GM12878 (cell line): Measurements from ENCODE around the gene PHACTR1. TPM values are rescaled to one million over a fixed set of nuclear protein-coding genes. Genes with fewer than 3 reads are reported as not detected.

Experiments
- ATAC-seq: fragments of 200-7000 bp; cut with Tn5 transposase; 3 replicates; pipeline ENCODE4 v1.9.1; 2020; ENCODE audit warnings: mild to moderate bottlenecking, moderate library complexity
- BruUV-seq: library from RNA; stranded (reverse); fragments of 400-500 nt; replicated peaks from 2 replicates; lab custom pipeline; 2021; lab: Mats Ljungman, UMichigan
- CTCF ChIA-PET: fragments of 300-600 bp; sonication (Branson Sonifier 250); formaldehyde crosslinking; extraction: SDS; loops from one replicate; lab custom pipeline; 2021; ENCODE audit warnings: inconsistent platforms; lab: Yijun Ruan, JAX
- POLR2A ChIA-PET: fragments of 350-600 bp; formaldehyde crosslinking; extraction: SDS; loops from one replicate; lab custom pipeline; 2021; ENCODE audit warnings: inconsistent platforms; lab: Charles Lee
- RAD21 ChIA-PET: fragments of 300-600 bp; sonication (Branson Sonifier 250); formaldehyde crosslinking; loops from one replicate; lab custom pipeline; 2023; ENCODE audit warnings: antibody characterized with exemption; ENCODE audit not compliant: unreplicated experiment; lab: Charles Lee
- SMC1A ChIA-PET: fragments of 300-600 bp; sonication (Branson Sonifier 250); formaldehyde crosslinking; loops from one replicate; lab custom pipeline; 2023; ENCODE audit not compliant: unreplicated experiment, uncharacterized antibody; lab: Charles Lee
- DNase-seq: peaks from one replicate; pipeline ENCODE4 v3.0.0-alpha.2; 2011; ENCODE audit warnings: low read depth, low spot score
- FAIRE-seq: peaks from 3 replicates; lab custom pipeline; 2011; peaks lifted over from hg19 to GRCh38; lab: Jason Lieb, UNC
- H2AFZ ChIP-seq: 2 replicates; pipeline ENCODE4 v1.6.0; 2011; ENCODE audit warnings: low read depth, low read length, control low read depth; ENCODE audit not compliant: control insufficient read depth
- H3K27ac ChIP-seq: 2 replicates; pipeline ENCODE4 v1.5.1; 2011; ENCODE audit warnings: control low read depth; ENCODE audit not compliant: control insufficient read depth, insufficient read depth
- H3K27me3 ChIP-seq, 2 experiments: replicated peaks in 1 of 2; 2 replicates each; pipeline versions ENCODE4 v1.6.0 to v1.6.1; 2011; ENCODE audit warnings: low read length in 1 of 2; ENCODE audit not compliant: control insufficient read depth in 2 of 2, insufficient read depth in 2 of 2
- H3K36me3 ChIP-seq, 2 experiments: 2 replicates each; pipeline ENCODE4 v1.5.1; 2011; ENCODE audit warnings: low read length in 1 of 2; ENCODE audit not compliant: control insufficient read depth in 2 of 2, insufficient read depth in 2 of 2
- H3K4me1 ChIP-seq: 2 replicates; pipeline ENCODE4 v1.6.1; 2011; ENCODE audit warnings: mild to moderate bottlenecking, low read length, moderate library complexity, mixed read lengths; ENCODE audit not compliant: control insufficient read depth, insufficient read depth
- H3K4me2 ChIP-seq: 2 replicates; pipeline ENCODE4 v1.6.0; 2011; ENCODE audit warnings: control low read depth; ENCODE audit not compliant: control insufficient read depth, insufficient read depth
- H3K4me3 ChIP-seq: fragments of 200-600 bp; sonication (generic); 2 replicates; pipeline ENCODE4 v1.5.1; 2016
- H3K79me2 ChIP-seq: 2 replicates; pipeline ENCODE4 v1.6.0; 2011; ENCODE audit warnings: low read length; ENCODE audit not compliant: control insufficient read depth, insufficient read depth
- H3K9ac ChIP-seq: 2 replicates; pipeline ENCODE4 v1.8.0; 2011; ENCODE audit warnings: low read length, control low read depth, mixed read lengths; ENCODE audit not compliant: control insufficient read depth, insufficient read depth
- H3K9me3 ChIP-seq: replicated peaks from 3 replicates; pipeline ENCODE4 v1.5.1; 2011; ENCODE audit warnings: mild to moderate bottlenecking, low read length; ENCODE audit not compliant: control insufficient read depth, insufficient read depth
- H4K20me1 ChIP-seq: 2 replicates; pipeline ENCODE4 v1.6.0; 2011; ENCODE audit not compliant: control insufficient read depth, insufficient read depth
- BMI1 ChIP-seq: fragments of 450-650 bp; IDR thresholded peaks from 2 replicates; pipeline ENCODE4 v1.6.1; 2016; ENCODE audit warnings: mild to moderate bottlenecking, moderate library complexity, borderline replicate concordance
- CEBPB ChIP-seq, 2 experiments: fragments of 150-350 bp in 1 of 2; IDR thresholded peaks; 2 replicates each; pipeline ENCODE4 v1.6.1; 2012 to 2014; ENCODE audit warnings: low read depth in 2 of 2, low read length in 2 of 2, borderline replicate concordance in 1 of 2, inconsistent platforms in 1 of 2
- NFXL1 ChIP-seq: fragments of 450-650 bp; IDR thresholded peaks from 2 replicates; pipeline ENCODE4 v1.6.1; 2017; ENCODE audit warnings: antibody characterized with exemption, mild to moderate bottlenecking, borderline replicate concordance
- NR2F1 ChIP-seq: fragments of 450-650 bp; conservative IDR thresholded peaks from 2 replicates; pipeline ENCODE4 v1.6.1; 2017; ENCODE audit warnings: mild to moderate bottlenecking
- POU2F2 ChIP-seq: IDR thresholded peaks from 3 replicates; pipeline ENCODE4 v1.6.1; 2011; ENCODE audit warnings: low read depth, mild to moderate bottlenecking, low read length, borderline replicate concordance
- RUNX3 ChIP-seq: IDR thresholded peaks from 2 replicates; pipeline ENCODE4 v1.6.1; 2012; ENCODE audit warnings: low read length, inconsistent platforms
- SIX5 ChIP-seq: IDR thresholded peaks from 2 replicates; pipeline ENCODE4 v1.6.1; 2011; ENCODE audit warnings: mild to moderate bottlenecking, low read depth, low read length, moderate library complexity; ENCODE audit not compliant: severe bottlenecking
- SP1 ChIP-seq: IDR thresholded peaks from one replicate; pipeline ENCODE4 v1.6.1; 2011; ENCODE audit warnings: low read depth, low read length
- STAT1 ChIP-seq: fragments of 450-650 bp; conservative IDR thresholded peaks from 2 replicates; pipeline ENCODE4 v1.6.1; 2014; ENCODE audit warnings: antibody characterized with exemption, mild to moderate bottlenecking
- SUPT20H ChIP-seq: IDR thresholded peaks from 2 replicates; pipeline ENCODE4 v1.6.1; 2011; ENCODE audit warnings: low read depth, mild to moderate bottlenecking, low read length, moderate library complexity, borderline replicate concordance; ENCODE audit not compliant: control insufficient read depth
- TARDBP ChIP-seq: IDR thresholded peaks from 2 replicates; pipeline ENCODE4 v1.6.1; 2016; ENCODE audit warnings: borderline replicate concordance
- TCF12 ChIP-seq: IDR thresholded peaks from 2 replicates; pipeline ENCODE4 v1.6.1; 2011; ENCODE audit warnings: low read depth, mild to moderate bottlenecking, low read length
- WGBS: methylation state at CpG from one replicate; pipeline ENCODE4 v1.1.6; 2016; ENCODE audit warnings: low lambda C conversion rate; ENCODE audit not compliant: insufficient replicate concordance, insufficient coverage; ENCODE audit errors: missing lambda C conversion rate; 5-methylcytosine and 5-hydroxymethylcytosine counted together
- in situ Hi-C: fragments of 300-500 bp; cut with MboI; formaldehyde crosslinking; loops from 9 replicates; pipeline ENCODE4 v1.14.3; 2018; ENCODE audit warnings: mixed read lengths
- intact Hi-C: fragments of 100-400 bp; cut with micrococcal nuclease; formaldehyde crosslinking; loops from one replicate; pipeline ENCODE4 v1.14.2; 2022; ENCODE audit not compliant: unreplicated experiment
- polyA plus RNA-seq, 11 experiments: library from polyadenylated mRNA; depleted of rRNA in 4 of 11; unstranded in 6 of 11; stranded (reverse) in 5 of 11; fragments of >200 nt; fragmentation: Nextera tagmentation in 4 of 11; fragmentation: Illumina TruSeq in 1 of 11; extraction: Ambion mirVana in 4 of 11; extraction: Trizol in 1 of 11; gene quantifications; 1 replicate in 1 of 11; 2 replicates in 10 of 11; pipeline versions ENCODE4 v1.2.1 to v1.2.3, GENCODE V29; 2011 to 2016; ENCODE audit warnings: inconsistent platforms in 2 of 11, missing spikeins in 2 of 11, low read depth in 1 of 11
- total RNA-seq, 4 experiments: library from RNA; depleted of rRNA in 3 of 4; stranded (reverse); fragments of >200 nt in 3 of 4; fragmentation: Illumina TruSeq in 1 of 4; extraction: Trizol in 1 of 4; gene quantifications; 2 replicates each; pipeline versions ENCODE4 v1.2.1 to v1.2.3, GENCODE V29; 2013 to 2021
- TF ChIP-seq, protein P1 (sequence below): fragments of 450-650 bp; formaldehyde crosslinking; IDR thresholded peaks from 2 replicates; pipeline ENCODE4 v1.4.0; 2022; ENCODE audit warnings: mild to moderate bottlenecking, moderate library complexity
- TF ChIP-seq, protein P2 (sequence below): IDR thresholded peaks from 2 replicates; pipeline ENCODE4 v1.6.1; 2011; ENCODE audit warnings: low read depth, mild to moderate bottlenecking, low read length, moderate library complexity, borderline replicate concordance; ENCODE audit errors: extremely low read depth
- TF ChIP-seq, protein P3 (sequence below): fragments of 450-650 bp; IDR thresholded peaks from 2 replicates; pipeline ENCODE4 v1.6.1; 2016; ENCODE audit warnings: mild to moderate bottlenecking
- TF ChIP-seq, protein P4 (sequence below): fragments of 150-350 bp; IDR thresholded peaks from 2 replicates; pipeline ENCODE4 v1.6.1; 2016; ENCODE audit warnings: low read depth, low read length

Gene PHACTR1
- total and polyA plus RNA-seq, 10 of the 15 experiments (the other 5 are each of a cell fraction or from before 2014, with no cell fraction given): 34.2 to 94.6 (median 62.3) TPM

DNA sequence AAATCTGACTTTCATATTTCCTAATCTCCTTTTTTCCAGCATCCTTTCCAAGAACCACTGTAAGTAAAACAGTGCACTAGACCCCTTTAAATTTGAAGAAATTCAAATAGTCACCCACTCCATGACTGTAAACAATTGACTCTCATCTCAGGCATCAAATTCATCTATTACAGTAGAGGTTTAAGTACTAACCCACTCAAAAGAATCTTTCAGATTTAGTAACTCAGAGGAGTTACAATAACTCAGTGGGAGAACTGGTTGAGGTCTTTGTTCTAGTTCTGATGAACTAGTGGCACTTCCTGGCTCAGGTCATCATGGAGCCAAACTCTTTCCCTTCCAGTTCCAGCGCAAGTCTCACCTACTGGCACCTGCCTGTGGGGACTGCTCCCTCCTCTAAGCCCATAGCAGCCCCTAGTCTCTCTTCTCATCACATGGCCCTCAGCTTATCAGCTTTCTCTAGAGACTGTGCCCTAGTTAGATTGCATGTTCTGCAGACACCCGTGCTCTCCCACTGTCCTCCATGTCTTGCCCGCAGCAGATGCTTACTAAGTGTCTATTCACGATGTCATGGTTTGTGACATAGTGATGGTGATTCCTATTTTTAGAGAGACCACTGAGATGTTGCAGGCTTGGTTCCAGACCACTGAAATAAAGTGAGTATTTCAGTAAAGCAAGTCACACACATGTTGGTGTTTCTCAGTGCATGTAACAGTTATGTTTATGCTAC lies 415.5 kb downstream of the PHACTR1 start:
- ChIA-PET RAD21 (no interaction called here), SMC1A (no interaction called here), CTCF (no interaction called here), POLR2A (no interaction called here)
- H3K4me2 ChIP-seq: no peak overlapping the region
- 25% methylated on average over 4 of the region's 4 CpGs for WGBS
- ATAC-seq (no peak), DNase-seq (no peak), FAIRE-seq (no peak)
- in situ Hi-C loops: no loop called here
- no peaks in the 10 kb centered on the region for H3K36me3 ChIP-seq
- no peak overlapping the region for H3K27ac ChIP-seq
- H3K4me1 ChIP-seq: no peaks in the 10 kb centered on the region
- H4K20me1 ChIP-seq: no peaks in the 10 kb centered on the region
- no peaks in the 10 kb centered on the region for H3K79me2 ChIP-seq
- no peaks in the 10 kb centered on the region for H3K9me3 ChIP-seq
- BruUV-seq: no TSS peak
- H2AFZ ChIP-seq: no peak overlapping the region
- intact Hi-C loops: no loop called here
- H3K27me3 ChIP-seq: no peaks in the 10 kb centered on the region; a peak in 2 of 4 replicates
- no peak overlapping the region for H3K4me3 ChIP-seq
- H3K9ac ChIP-seq: no peak overlapping the region
- TF ChIP-seq SP1: no peak
- no peak for TF ChIP-seq TARDBP
- TF ChIP-seq, protein P1, sequence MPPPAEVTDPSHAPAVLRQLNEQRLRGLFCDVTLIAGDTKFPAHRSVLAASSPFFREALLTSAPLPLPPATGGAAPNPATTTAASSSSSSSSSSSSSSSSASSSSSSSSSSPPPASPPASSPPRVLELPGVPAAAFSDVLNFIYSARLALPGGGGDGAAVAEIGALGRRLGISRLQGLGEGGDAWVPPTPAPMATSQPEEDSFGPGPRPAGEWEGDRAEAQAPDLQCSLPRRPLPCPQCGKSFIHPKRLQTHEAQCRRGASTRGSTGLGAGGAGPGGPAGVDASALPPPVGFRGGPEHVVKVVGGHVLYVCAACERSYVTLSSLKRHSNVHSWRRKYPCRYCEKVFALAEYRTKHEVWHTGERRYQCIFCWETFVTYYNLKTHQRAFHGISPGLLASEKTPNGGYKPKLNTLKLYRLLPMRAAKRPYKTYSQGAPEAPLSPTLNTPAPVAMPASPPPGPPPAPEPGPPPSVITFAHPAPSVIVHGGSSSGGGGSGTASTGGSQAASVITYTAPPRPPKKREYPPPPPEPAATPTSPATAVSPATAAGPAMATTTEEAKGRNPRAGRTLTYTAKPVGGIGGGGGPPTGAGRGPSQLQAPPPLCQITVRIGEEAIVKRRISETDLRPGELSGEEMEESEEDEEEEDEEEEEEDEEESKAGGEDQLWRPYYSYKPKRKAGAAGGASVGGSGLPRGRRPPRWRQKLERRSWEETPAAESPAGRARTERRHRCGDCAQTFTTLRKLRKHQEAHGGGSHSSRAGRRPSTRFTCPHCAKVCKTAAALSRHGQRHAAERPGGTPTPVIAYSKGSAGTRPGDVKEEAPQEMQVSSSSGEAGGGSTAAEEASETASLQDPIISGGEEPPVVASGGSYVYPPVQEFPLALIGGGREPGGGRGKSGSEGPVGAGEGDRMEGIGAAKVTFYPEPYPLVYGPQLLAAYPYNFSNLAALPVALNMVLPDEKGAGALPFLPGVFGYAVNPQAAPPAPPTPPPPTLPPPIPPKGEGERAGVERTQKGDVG (CRISPR knock-in tag): no peak
- TF ChIP-seq BMI1: no peak
- TF ChIP-seq, protein P2, sequence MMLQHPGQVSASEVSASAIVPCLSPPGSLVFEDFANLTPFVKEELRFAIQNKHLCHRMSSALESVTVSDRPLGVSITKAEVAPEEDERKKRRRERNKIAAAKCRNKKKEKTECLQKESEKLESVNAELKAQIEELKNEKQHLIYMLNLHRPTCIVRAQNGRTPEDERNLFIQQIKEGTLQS: no peak
- no peak for TF ChIP-seq TCF12
- TF ChIP-seq RUNX3: no peak
- no peak for TF ChIP-seq CEBPB (IDR thresholded peaks at IDR 0.05; ENCODE audit: borderline replicate concordance in 1 of 2, low read depth in 2 of 2, low read length in 2 of 2)
- no peak for TF ChIP-seq NFXL1
- TF ChIP-seq, protein P3, sequence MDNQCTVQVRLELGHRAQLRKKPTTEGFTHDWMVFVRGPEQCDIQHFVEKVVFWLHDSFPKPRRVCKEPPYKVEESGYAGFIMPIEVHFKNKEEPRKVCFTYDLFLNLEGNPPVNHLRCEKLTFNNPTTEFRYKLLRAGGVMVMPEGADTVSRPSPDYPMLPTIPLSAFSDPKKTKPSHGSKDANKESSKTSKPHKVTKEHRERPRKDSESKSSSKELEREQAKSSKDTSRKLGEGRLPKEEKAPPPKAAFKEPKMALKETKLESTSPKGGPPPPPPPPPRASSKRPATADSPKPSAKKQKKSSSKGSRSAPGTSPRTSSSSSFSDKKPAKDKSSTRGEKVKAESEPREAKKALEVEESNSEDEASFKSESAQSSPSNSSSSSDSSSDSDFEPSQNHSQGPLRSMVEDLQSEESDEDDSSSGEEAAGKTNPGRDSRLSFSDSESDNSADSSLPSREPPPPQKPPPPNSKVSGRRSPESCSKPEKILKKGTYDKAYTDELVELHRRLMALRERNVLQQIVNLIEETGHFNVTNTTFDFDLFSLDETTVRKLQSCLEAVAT: no peak
- no peak for TF ChIP-seq STAT1
- TF ChIP-seq NR2F1: no peak
- TF ChIP-seq POU2F2: no peak
- no peak for TF ChIP-seq SIX5
- TF ChIP-seq SUPT20H: no peak
- TF ChIP-seq, protein P4, sequence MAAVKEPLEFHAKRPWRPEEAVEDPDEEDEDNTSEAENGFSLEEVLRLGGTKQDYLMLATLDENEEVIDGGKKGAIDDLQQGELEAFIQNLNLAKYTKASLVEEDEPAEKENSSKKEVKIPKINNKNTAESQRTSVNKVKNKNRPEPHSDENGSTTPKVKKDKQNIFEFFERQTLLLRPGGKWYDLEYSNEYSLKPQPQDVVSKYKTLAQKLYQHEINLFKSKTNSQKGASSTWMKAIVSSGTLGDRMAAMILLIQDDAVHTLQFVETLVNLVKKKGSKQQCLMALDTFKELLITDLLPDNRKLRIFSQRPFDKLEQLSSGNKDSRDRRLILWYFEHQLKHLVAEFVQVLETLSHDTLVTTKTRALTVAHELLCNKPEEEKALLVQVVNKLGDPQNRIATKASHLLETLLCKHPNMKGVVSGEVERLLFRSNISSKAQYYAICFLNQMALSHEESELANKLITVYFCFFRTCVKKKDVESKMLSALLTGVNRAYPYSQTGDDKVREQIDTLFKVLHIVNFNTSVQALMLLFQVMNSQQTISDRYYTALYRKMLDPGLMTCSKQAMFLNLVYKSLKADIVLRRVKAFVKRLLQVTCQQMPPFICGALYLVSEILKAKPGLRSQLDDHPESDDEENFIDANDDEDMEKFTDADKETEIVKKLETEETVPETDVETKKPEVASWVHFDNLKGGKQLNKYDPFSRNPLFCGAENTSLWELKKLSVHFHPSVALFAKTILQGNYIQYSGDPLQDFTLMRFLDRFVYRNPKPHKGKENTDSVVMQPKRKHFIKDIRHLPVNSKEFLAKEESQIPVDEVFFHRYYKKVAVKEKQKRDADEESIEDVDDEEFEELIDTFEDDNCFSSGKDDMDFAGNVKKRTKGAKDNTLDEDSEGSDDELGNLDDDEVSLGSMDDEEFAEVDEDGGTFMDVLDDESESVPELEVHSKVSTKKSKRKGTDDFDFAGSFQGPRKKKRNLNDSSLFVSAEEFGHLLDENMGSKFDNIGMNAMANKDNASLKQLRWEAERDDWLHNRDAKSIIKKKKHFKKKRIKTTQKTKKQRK: no peak
